Spleen (tissue), 11 donors: ENCODE data around the gene SLC5A2. TPM values are rescaled to one million over a fixed set of nuclear protein-coding genes. Genes with fewer than 3 reads are reported as not detected.

Source experiments
- DNase-seq: peaks from one replicate; pipeline ENCODE4 v3.0.0-alpha.2; 2020
- H3K27ac ChIP-seq, 8 donors: fragments of 200-600 bp; sonication (generic) in 7 of 8; 1 replicate in 4 of 8; 2 replicates in 4 of 8; pipeline versions ENCODE4 v1.5.0 to v1.8.0; 2016 to 2021; ENCODE audit warnings: inconsistent platforms in 4 of 8, mild to moderate bottlenecking in 4 of 8, moderate library complexity in 1 of 8
- H3K27me3 ChIP-seq, 7 donors: fragments of 200-600 bp; sonication (generic) in 6 of 7; replicated peaks in 1 of 7; 1 replicate in 4 of 7; 2 replicates in 3 of 7; pipeline versions ENCODE4 v1.5.0 to v1.8.0; 2016 to 2021; ENCODE audit warnings: inconsistent platforms in 3 of 7, mild to moderate bottlenecking in 1 of 7
- H3K36me3 ChIP-seq, 6 donors: fragments of 200-600 bp; sonication (generic) in 5 of 6; 1 replicate in 4 of 6; 2 replicates in 2 of 6; pipeline versions ENCODE4 v1.5.0 to v1.8.0; 2016 to 2021; ENCODE audit warnings: inconsistent platforms in 2 of 6
- H3K4me1 ChIP-seq, 6 donors: fragments of 200-600 bp; sonication (generic) in 5 of 6; 1 replicate in 3 of 6; 2 replicates in 3 of 6; pipeline versions ENCODE4 v1.5.0 to v1.8.0; 2016 to 2021; ENCODE audit warnings: inconsistent platforms in 3 of 6
- H3K4me3 ChIP-seq, 8 donors: fragments of 200-600 bp; sonication (generic) in 7 of 8; 1 replicate in 4 of 8; 2 replicates in 4 of 8; pipeline versions ENCODE4 v1.5.0 to v1.8.0; 2016 to 2021; ENCODE audit warnings: inconsistent platforms in 4 of 8, mild to moderate bottlenecking in 4 of 8, moderate library complexity in 2 of 8
- H3K9me3 ChIP-seq, 8 donors: fragments of 200-600 bp; sonication (generic) in 7 of 8; 1 replicate in 4 of 8; 2 replicates in 4 of 8; pipeline versions ENCODE4 v1.5.0 to v1.8.0; 2016 to 2021; ENCODE audit warnings: inconsistent platforms in 4 of 8
- POLR2A ChIP-seq, 3 donors: fragments of 450-650 bp; IDR thresholded peaks; one replicate each; pipeline ENCODE4 v1.5.1; 2017; ENCODE audit warnings: antibody characterized with exemption in 3 of 3, mild to moderate bottlenecking in 1 of 3
- POLR2AphosphoS5 ChIP-seq, 3 donors: sonication (generic); formaldehyde crosslinking; IDR thresholded peaks; one replicate each; pipeline ENCODE4 v1.5.1; 2017; ENCODE audit warnings: antibody characterized with exemption in 3 of 3
- WGBS, 5 donors: extraction: QIAGEN DNeasy Blood & Tissue Kit in 3 of 5; methylation state at CpG; one replicate each; pipeline versions ENCODE4 v1.1.5 to v1.1.7; 2013 to 2018; 5-methylcytosine and 5-hydroxymethylcytosine counted together
- intact Hi-C: fragments of 100-400 bp; cut with DNase I; formaldehyde crosslinking; loops from one replicate; pipeline ENCODE4 v1.15.0; 2023; ENCODE audit warnings: low total_unique reads
- polyA plus RNA-seq, 3 donors: library from polyadenylated mRNA; stranded (reverse); fragments of 200-250 nt; gene quantifications; one replicate each; pipeline ENCODE4 v1.2.1, GENCODE V29; 2013
- total RNA-seq, 7 donors: library from RNA; depleted of rRNA in 3 of 7; stranded (reverse); fragments of >200 nt in 3 of 7; fragmentation: NEBNext Ultra II Directional in 4 of 7; extraction: Animal tissue kit (Norgen Biotek cat#: 25700) in 4 of 7; gene quantifications; one replicate each; pipeline versions ENCODE4 v1.1.0 to v1.2.1, GENCODE V29; 2016 to 2021
- TF ChIP-seq, protein P1 (sequence below), 11 experiments: fragments of 200-600 bp in 7 of 11; fragments of 450-650 bp in 4 of 11; sonication (generic) in 4 of 11; IDR thresholded peaks in 8 of 11; conservative IDR thresholded peaks in 3 of 11; 1 replicate in 7 of 11; 2 replicates in 4 of 11; pipeline versions ENCODE4 v1.4.0 to v1.8.0; 2016 to 2021; ENCODE audit warnings: antibody characterized with exemption in 11 of 11, inconsistent platforms in 4 of 11, mild to moderate bottlenecking in 1 of 11
- donor health status: healthy with polysubstance abuse.
- donor health status: DM: no; HTN: no; CAD: no; lungs with moderate emphysema.
- donor health status: DM: no; HTN: no; CAD: no.
- donor health status: Bipolar disorder and iron deficiency.
- donor health status: healthy.
- donor health status: DM: no; HTN: no; CAD: no.
- donor health status: DM: yes; HTN: yes; CAD: no.

The SLC5A2 gene
- total and polyA plus RNA-seq, 10 donors, result 0.17 to 2.3 (median 1.2) TPM; not detected in 3

- H3K4me3 ChIP-seq, result peak within 1 kb of the TSS; percentile 14 to 68 (median 38)
- peak; percentile 78 for DNase-seq
Measured at GRCh38 chr16:31471875-31472708, 10.8 kb upstream of the SLC5A2 start, which contains the start of gene TGFB1I1. TSS of gene TGFB1I1 (plus strand) at chr16:31472152. CDS start at chr16:31472189, 37 bp downstream.

DNA sequence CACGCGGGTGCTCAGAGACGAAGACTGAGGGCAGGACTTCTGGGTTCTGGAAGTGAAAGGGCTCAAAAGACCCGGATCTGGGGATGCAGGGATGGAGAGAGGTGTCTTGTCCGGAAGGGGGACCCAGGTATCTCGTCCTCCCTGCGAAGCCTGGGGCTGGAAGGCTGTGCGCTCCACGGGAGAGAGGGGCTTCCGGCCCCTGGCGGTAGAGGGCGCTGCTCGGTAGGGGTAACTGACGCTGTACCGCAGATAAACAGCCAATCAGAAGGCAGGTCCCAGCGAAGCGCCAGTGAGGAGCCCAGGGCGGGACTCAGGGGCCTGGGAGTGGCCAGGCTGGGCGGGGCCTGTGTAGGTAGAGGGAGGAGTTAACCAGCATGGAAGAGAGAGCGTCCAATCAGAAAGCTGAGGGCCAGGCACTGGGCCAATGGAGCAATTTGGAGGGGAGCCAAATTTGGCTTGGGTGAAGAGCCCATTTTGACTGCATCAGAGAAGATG is 10.2 kb upstream of the SLC5A2 start:
- peak; percentile 80 for DNase-seq
- intact Hi-C loops, result no loop called here

More at GRCh38 chr16:31471875-31472708, 10.8 kb upstream of the SLC5A2 start, which contains the start of gene TGFB1I1:
- peak in 2 of 3 donors; percentile 42 to 49 for TF ChIP-seq POLR2AphosphoS5 (IDR thresholded peaks at IDR 0.05)
- TF ChIP-seq, protein P1, sequence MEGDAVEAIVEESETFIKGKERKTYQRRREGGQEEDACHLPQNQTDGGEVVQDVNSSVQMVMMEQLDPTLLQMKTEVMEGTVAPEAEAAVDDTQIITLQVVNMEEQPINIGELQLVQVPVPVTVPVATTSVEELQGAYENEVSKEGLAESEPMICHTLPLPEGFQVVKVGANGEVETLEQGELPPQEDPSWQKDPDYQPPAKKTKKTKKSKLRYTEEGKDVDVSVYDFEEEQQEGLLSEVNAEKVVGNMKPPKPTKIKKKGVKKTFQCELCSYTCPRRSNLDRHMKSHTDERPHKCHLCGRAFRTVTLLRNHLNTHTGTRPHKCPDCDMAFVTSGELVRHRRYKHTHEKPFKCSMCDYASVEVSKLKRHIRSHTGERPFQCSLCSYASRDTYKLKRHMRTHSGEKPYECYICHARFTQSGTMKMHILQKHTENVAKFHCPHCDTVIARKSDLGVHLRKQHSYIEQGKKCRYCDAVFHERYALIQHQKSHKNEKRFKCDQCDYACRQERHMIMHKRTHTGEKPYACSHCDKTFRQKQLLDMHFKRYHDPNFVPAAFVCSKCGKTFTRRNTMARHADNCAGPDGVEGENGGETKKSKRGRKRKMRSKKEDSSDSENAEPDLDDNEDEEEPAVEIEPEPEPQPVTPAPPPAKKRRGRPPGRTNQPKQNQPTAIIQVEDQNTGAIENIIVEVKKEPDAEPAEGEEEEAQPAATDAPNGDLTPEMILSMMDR (IDR thresholded peaks at IDR 0.05 in 8 of 11, conservative IDR thresholded peaks at IDR 0.05 in 3 of 11), result no peak
- Histone ChIP-seq H3K9me3 (no peaks in the 10 kb centered on the region), H3K27ac (peak within 1 kb of the TSS; percentile 35 to 85 (median 82)), H3K4me1 (peaks cover 12 to 74% (median 37%) of the 10 kb centered on the region in 6 donors), H3K36me3 (peaks cover 0 to 42% (median 1%) of the 10 kb centered on the region in 6 donors), H3K27me3 (peaks cover 0 to 56% (median 17%) of the 10 kb centered on the region in 7 donors)
- WGBS, 5 donors, result 3 to 5% (median 4%) methylated on average over 34 to 63 of the region's 63 CpGs
- intact Hi-C loops, result no loop called here

GRCh38 chr16:31473264-31473984 is 9.5 kb upstream of the SLC5A2 start:
- peak overlapping the region in 1 of 8 donors; percentile 82 for H3K27ac ChIP-seq
- H3K27me3 ChIP-seq, result peaks cover 0 to 65% (median 17%) of the 10 kb centered on the region in 7 donors
- H3K9me3 ChIP-seq, result no peaks in the 10 kb centered on the region
- 87 to 92% (median 88%) methylated on average over 17 of the region's 17 CpGs for WGBS, 5 donors
- TF ChIP-seq POLR2A (IDR thresholded peaks at IDR 0.05) (no peak), POLR2AphosphoS5 (IDR thresholded peaks at IDR 0.05) (no peak)
- TF ChIP-seq, protein P1 (IDR thresholded peaks at IDR 0.05 in 8 of 11, conservative IDR thresholded peaks at IDR 0.05 in 3 of 11), result no peak
- intact Hi-C loops, result no loop called here
- H3K4me3 ChIP-seq, result peak overlapping the region in 2 of 8 donors; percentile 39 to 68
- peaks cover 0 to 50% (median 0%) of the 10 kb centered on the region in 6 donors for H3K36me3 ChIP-seq
- peaks cover 9 to 75% (median 44%) of the 10 kb centered on the region in 6 donors for H3K4me1 ChIP-seq
- peak; percentile 69 for DNase-seq

More for the DNA sequence above, 10.2 kb upstream of the SLC5A2 start:
- 52 to 66% (median 59%) methylated on average over 20 of the region's 20 CpGs for WGBS, 5 donors
- Histone ChIP-seq H3K4me1 (peaks cover 9 to 74% (median 40%) of the 10 kb centered on the region in 6 donors), H3K27me3 (peaks cover 0 to 63% (median 17%) of the 10 kb centered on the region in 7 donors), H3K36me3 (peaks cover 0 to 44% (median 0%) of the 10 kb centered on the region in 6 donors), H3K9me3 (no peaks in the 10 kb centered on the region), H3K4me3 (peak overlapping the region; percentile 14 to 68 (median 38)), H3K27ac (peak overlapping the region; percentile 35 to 85 (median 82))
- TF ChIP-seq POLR2A (IDR thresholded peaks at IDR 0.05) (no peak), POLR2AphosphoS5 (IDR thresholded peaks at IDR 0.05) (peak; percentile 37 to 48 (median 41))
- TF ChIP-seq, protein P1 (IDR thresholded peaks at IDR 0.05 in 8 of 11, conservative IDR thresholded peaks at IDR 0.05 in 3 of 11), result peak in 9 of 11 experiments; percentile 24 to 60 (median 56)
